GM12874 (cell line): ENCODE measurements around the gene TRAPPC13.

Experiments
- TF ChIP-seq, protein P1 (sequence below): IDR thresholded peaks from 2 replicates; pipeline ENCODE4 v1.5.1; 2011; ENCODE audit warnings: low read depth, mild to moderate bottlenecking, control low read depth, low read length, moderate library complexity; ENCODE audit not compliant: insufficient read depth

Gene TRAPPC13

DNA sequence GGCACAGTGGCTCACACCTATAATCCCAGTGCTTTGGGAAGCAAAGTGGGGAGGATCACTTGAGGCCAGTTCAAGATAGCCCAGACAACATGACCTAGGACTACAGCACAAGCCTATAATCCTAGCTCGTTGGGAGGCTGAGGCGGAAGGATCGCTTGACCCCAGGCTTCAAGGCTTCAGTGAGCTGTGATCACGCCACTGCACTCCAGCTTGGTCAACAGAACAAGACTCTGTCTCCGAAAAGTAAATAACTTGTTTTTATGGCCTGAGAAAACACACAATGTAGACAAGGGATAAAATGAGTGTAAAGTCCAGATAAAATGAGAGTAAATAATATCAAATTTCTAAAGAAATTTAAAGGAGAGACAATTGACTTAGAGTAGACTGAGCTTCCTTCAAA lies 26.3 kb downstream of the TRAPPC13 start:
- TF ChIP-seq, protein P1, sequence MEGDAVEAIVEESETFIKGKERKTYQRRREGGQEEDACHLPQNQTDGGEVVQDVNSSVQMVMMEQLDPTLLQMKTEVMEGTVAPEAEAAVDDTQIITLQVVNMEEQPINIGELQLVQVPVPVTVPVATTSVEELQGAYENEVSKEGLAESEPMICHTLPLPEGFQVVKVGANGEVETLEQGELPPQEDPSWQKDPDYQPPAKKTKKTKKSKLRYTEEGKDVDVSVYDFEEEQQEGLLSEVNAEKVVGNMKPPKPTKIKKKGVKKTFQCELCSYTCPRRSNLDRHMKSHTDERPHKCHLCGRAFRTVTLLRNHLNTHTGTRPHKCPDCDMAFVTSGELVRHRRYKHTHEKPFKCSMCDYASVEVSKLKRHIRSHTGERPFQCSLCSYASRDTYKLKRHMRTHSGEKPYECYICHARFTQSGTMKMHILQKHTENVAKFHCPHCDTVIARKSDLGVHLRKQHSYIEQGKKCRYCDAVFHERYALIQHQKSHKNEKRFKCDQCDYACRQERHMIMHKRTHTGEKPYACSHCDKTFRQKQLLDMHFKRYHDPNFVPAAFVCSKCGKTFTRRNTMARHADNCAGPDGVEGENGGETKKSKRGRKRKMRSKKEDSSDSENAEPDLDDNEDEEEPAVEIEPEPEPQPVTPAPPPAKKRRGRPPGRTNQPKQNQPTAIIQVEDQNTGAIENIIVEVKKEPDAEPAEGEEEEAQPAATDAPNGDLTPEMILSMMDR: no peak

DNA sequence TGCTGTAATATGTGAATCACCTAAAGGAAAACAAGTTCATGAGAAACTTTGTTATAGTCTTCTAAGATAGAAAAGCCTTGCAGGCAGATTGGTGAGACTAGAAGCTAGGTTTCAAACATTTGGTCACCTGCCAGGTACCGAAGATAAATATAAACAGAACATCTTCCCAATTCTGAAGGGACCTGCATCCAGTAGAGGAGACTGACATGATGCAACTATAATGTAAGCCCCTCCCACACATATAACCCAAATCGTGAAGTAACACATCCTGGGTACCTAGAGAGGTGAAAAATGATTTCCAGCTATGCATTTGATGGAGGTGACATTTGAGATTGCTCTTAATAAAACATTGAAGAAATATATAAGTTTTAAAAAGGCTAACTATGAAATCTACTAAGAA lies 29.9 kb downstream of the TRAPPC13 start:
- TF ChIP-seq, protein P1: no peak

DNA sequence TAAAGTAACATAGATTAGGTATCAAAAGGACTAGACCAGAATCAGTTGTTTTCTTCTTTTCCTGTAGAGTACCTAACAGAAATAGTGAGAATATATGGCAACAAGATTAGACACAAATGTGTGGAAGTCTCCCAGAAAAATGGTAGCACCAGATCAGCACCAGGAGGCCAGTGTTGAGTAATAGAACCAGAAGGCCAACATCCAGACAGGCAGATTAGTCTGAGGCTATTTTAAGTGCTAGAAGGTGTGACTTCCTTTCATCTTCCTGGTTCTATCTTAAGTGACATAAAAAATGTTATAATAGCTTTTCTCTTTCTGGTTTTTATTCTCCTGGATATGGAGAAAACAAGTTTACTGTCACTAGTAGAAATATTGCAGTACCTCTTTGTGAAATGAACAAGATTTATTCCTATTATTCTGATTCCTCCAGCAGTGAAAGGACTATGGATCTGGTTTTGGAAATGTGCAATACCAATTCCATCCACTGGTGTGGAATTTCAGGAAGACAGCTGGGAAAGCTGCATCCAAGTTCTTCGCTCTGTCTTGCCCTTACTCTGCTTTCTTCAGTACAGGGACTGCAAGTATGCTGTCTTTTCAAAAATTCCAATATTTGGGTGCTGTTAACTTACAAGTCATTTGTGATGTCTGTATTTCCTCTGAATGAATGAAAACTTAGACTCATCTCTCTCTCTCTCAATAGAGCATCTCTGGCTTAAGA lies 39.1 kb downstream of the TRAPPC13 start:
- TF ChIP-seq, protein P1: no peak

DNA sequence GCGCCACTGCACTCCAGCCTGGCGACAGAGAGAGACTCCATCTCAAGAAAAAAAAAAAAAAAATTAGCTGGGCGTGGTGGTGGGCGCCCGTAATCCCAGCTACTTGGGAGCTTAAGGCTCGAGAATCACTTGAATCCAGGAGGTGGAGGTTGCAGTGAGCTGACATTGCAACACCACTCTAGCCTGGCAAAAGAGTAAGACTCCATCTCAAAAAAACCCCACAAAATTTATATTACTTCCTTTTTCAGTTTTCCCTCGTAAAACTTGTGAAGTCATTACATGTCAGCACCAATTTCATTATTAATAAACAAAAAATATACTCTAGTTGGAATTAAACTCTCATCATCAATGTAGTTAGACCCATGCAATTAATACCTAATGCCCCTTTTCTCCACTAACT lies 43.9 kb downstream of the TRAPPC13 start:
- TF ChIP-seq, protein P1: no peak

DNA sequence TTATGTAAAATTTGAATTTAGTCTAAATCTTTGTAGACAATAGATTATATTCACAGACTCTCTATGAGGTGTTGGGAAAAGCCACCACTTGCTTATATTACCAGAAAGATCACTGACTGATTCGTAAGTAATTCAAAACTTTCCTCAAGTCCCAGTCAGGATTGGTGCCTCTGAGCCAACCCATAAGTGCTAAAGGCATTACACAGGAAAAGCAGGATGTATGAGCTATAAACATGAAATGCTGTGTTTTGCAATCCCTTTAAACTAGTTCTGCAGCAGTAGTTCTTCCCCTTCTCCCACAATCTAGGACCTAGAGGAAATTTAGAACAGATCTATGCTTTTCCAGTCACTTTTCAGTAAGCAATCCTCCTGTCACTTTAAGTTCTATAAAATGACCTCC lies 48.0 kb downstream of the TRAPPC13 start:
- TF ChIP-seq, protein P1: no peak

DNA sequence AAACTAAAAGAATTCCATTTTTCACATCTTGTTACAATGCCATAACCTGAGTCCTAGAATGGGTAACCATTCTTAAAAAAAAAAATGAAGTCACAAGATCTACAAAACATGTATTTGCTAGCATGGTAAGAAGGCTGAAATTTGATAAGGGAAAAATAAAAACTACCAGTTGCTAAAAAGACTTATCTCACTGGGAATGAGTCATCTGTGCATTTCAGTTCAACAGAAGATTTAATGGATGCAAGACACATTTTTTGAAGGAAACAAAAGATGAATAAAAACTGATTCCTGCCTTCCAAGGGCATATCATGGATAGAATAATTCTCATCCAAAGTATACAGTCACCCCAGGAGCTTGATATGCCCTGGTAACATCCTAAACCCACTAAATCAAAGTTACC lies 49.9 kb downstream of the TRAPPC13 start:
- TF ChIP-seq, protein P1: no peak

DNA sequence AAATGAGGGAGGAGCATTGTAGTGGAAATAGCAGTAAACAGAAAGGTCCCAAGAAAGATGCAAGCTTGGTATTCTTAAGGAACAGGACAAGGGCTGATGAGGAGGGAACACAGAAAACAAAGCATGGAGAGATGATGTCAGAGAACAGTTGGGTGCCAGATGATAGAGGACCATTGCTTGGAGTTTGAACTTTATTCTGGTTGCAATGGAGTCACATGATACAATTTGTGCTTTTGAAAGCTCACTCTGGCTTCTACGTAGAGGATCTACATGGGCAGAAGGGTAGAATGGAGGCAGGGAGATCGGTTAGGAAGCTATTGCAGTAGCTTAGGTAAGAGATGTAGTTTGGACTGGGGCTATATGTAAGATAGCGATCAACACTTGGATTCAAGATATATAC lies 57.3 kb downstream of the TRAPPC13 start:
- TF ChIP-seq, protein P1: no peak

DNA sequence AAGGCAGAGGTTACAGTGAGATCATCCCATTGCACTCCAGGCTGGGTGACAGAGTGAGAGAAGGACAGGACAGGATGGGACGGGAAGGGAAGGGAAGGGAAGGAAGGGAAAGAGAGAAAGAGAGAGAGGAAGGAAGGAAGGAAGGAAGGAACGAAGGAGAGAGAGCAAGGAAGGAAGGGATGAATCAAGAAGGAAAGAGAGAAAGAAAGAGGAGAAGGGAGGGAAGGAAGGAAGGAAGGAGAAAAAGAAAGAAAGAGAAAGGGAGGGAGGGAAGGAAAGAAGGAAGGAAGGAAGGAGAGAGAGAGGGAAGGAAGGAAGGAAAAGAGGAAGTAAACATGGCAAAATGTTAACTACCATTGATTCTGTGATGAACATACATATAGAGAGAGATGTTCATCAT lies 68.3 kb downstream of the TRAPPC13 start:
- TF ChIP-seq, protein P1: no peak
